GM23248 (cell line): ENCODE results near the gene RAF1. TPM values are rescaled to one million over a fixed set of nuclear protein-coding genes. Genes with fewer than 3 reads are reported as not detected.

Experiments
- DNase-seq: peaks from one replicate; pipeline ENCODE4 v3.0.0-alpha.2; 2015
- H2AFZ ChIP-seq: fragments of 200-600 bp; sonication (generic); 2 replicates; pipeline ENCODE4 v1.6.1; 2016; ENCODE audit warnings: antibody characterized with exemption
- H3F3A ChIP-seq: fragments of 200-600 bp; sonication (generic); 2 replicates; pipeline ENCODE4 v1.6.1; 2016; ENCODE audit warnings: mild to moderate bottlenecking, antibody characterized with exemption, mixed run types; ENCODE audit not compliant: insufficient read depth
- H3K27ac ChIP-seq: fragments of 200-600 bp; sonication (generic); 2 replicates; pipeline ENCODE4 v1.5.1; 2016; ENCODE audit warnings: mild to moderate bottlenecking
- H3K27me3 ChIP-seq: fragments of 200-600 bp; sonication (generic); replicated peaks from 2 replicates; pipeline ENCODE4 v1.6.1; 2016; ENCODE audit warnings: mild to moderate bottlenecking; ENCODE audit not compliant: insufficient read depth
- H3K36me3 ChIP-seq: fragments of 200-600 bp; sonication (generic); 2 replicates; pipeline ENCODE4 v1.6.1; 2016; ENCODE audit warnings: low read depth, mild to moderate bottlenecking
- H3K4me1 ChIP-seq: fragments of 200-600 bp; sonication (generic); 2 replicates; pipeline ENCODE4 v1.6.1; 2016; ENCODE audit warnings: mild to moderate bottlenecking; ENCODE audit not compliant: insufficient read depth
- H3K4me2 ChIP-seq: fragments of 200-600 bp; sonication (generic); one replicate; pipeline ENCODE4 v1.6.1; 2016; ENCODE audit warnings: mild to moderate bottlenecking; ENCODE audit not compliant: unreplicated experiment
- H3K4me3 ChIP-seq: fragments of 200-600 bp; sonication (generic); 2 replicates; pipeline ENCODE4 v1.5.1; 2016; ENCODE audit warnings: mild to moderate bottlenecking
- H3K79me2 ChIP-seq: fragments of 200-600 bp; sonication (generic); 2 replicates; pipeline ENCODE4 v1.6.1; 2016; ENCODE audit warnings: mild to moderate bottlenecking; ENCODE audit not compliant: insufficient read depth
- H3K9ac ChIP-seq: fragments of 200-600 bp; sonication (generic); 2 replicates; pipeline ENCODE4 v1.6.1; 2016; ENCODE audit warnings: mild to moderate bottlenecking
- H3K9me2 ChIP-seq: fragments of 200-600 bp; sonication (generic); 2 replicates; pipeline ENCODE4 v1.6.1; 2016; ENCODE audit warnings: mixed run types, mild to moderate bottlenecking, moderate library complexity; ENCODE audit not compliant: insufficient read depth
- H3K9me3 ChIP-seq: fragments of 200-600 bp; sonication (generic); one replicate; pipeline ENCODE4 v1.6.1; 2017; ENCODE audit warnings: low read depth
- H4K20me1 ChIP-seq: fragments of 200-600 bp; sonication (generic); 2 replicates; pipeline ENCODE4 v1.6.0; 2016; ENCODE audit not compliant: insufficient read depth
- EZH2 ChIP-seq: fragments of 200-600 bp; sonication (generic); IDR thresholded peaks from 2 replicates; pipeline ENCODE4 v1.6.1; 2018; ENCODE audit warnings: antibody characterized with exemption, mild to moderate bottlenecking; ENCODE audit not compliant: insufficient read depth, poor library complexity, severe bottlenecking
- EZH2phosphoT487 ChIP-seq: fragments of 200-600 bp; sonication (generic); IDR thresholded peaks from 2 replicates; pipeline ENCODE4 v1.6.1; 2018; ENCODE audit warnings: antibody characterized with exemption, moderate library complexity, mild to moderate bottlenecking, low read depth; ENCODE audit not compliant: insufficient read depth
- WGBS, 2 experiments: methylation state at CpG; one replicate each; pipeline ENCODE4 v1.1.6; 2015 to 2017; ENCODE audit warnings: low lambda C conversion rate in 2 of 2, low coverage in 1 of 2; ENCODE audit errors: missing lambda C conversion rate in 2 of 2; 5-methylcytosine and 5-hydroxymethylcytosine counted together
- in situ Hi-C: fragments of 300-500 bp; cut with MboI; formaldehyde crosslinking; loops from 2 replicates; pipeline ENCODE4 v1.15.0; 2020
- polyA plus RNA-seq: library from polyadenylated mRNA; unstranded; fragments of >200 nt; fragmentation: Nextera tagmentation; extraction: Ambion mirVana; gene quantifications from 2 replicates; pipeline ENCODE4 v1.2.1, GENCODE V29; 2016
- total RNA-seq: library from RNA; depleted of rRNA; stranded (reverse); fragments of >200 nt; shearing (Covaris generic); gene quantifications from 2 replicates; pipeline ENCODE4 v1.2.3, GENCODE V29; 2014

Gene RAF1
- total and polyA plus RNA-seq, 2 experiments from 2014 or later: 57.3 to 87.4 TPM

- 83 to 86% methylated on average over 4 of the region's 4 CpGs for WGBS, 2 experiments
Measured at GRCh38 chr3:12558706-12559105, 105.2 kb downstream of the RAF1 start.

DNA sequence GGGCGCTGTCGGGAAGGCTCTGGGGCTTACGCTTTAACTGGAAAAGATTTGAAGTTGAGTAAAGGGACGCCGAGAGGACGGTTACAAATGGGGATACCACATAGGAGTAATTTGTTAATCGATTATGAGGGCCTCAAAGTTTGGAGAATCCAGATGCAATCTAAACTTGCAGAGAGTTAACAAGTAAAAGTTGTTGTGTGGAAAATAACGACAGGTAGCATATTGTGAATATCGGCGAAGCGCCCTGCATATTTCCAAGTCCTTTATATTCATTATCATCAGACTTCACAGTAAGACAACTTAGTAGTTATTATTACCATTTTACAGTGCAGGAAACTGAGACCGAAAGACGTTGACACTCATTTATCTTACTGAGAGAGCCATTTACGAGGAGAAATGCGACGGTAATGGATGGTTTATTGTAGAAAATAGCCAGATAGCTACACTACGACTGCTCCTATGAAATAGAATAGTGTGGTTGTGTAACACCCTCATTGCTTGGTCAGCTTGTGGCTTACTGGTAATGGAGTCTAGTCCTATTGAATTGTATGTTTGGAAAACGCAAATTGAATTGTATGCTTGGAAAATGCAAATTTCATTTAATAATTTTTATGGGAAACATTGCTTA is 106.3 kb downstream of the RAF1 start:
- WGBS, 2 experiments: 1% methylated on average over 18 of the region's 18 CpGs
- Histone ChIP-seq H3K36me3 (no peaks in the 10 kb centered on the region), H3K27ac (peak overlapping the region; percentile 95), H3K4me1 (peaks cover 20% of the 10 kb centered on the region), H3F3A (peaks cover 23% of the 10 kb centered on the region), H3K27me3 (no peaks in the 10 kb centered on the region), H3K79me2 (peaks cover 53% of the 10 kb centered on the region), H3K4me3 (peak overlapping the region; percentile 86), H3K9ac (peak overlapping the region; percentile 93), H3K9me2 (no peaks in the 10 kb centered on the region), H2AFZ (peak overlapping the region; percentile 97), H3K4me2 (peak overlapping the region; percentile 98), H3K9me3 (no peaks in the 10 kb centered on the region), H4K20me1 (peaks cover 17% of the 10 kb centered on the region; the same call in 1 of the 2 replicates)
- TF ChIP-seq EZH2 (no peak), EZH2phosphoT487 (no peak)
- in situ Hi-C loops: no loop called here
- peak; percentile 76 for DNase-seq

More at GRCh38 chr3:12558706-12559105, 105.2 kb downstream of the RAF1 start:
- no peaks in the 10 kb centered on the region for H3K36me3 ChIP-seq
- peaks cover 23% of the 10 kb centered on the region for H3F3A ChIP-seq
- TF ChIP-seq EZH2 (no peak), EZH2phosphoT487 (no peak)
- H3K79me2 ChIP-seq: peaks cover 64% of the 10 kb centered on the region
- H3K4me2 ChIP-seq: peak overlapping the region; percentile 98
- H3K27me3 ChIP-seq: no peaks in the 10 kb centered on the region
- peak overlapping the region; percentile 93 for H3K9ac ChIP-seq
- peaks cover 27% of the 10 kb centered on the region for H3K4me1 ChIP-seq
- peak overlapping the region; percentile 86 for H3K4me3 ChIP-seq
- no peak for DNase-seq
- H4K20me1 ChIP-seq: peaks cover 17% of the 10 kb centered on the region; the same call in 1 of the 2 replicates
- in situ Hi-C loops: no loop called here
- no peaks in the 10 kb centered on the region for H3K9me2 ChIP-seq
- no peaks in the 10 kb centered on the region for H3K9me3 ChIP-seq
- peak overlapping the region; percentile 95; the same call in 1 of the 2 replicates for H3K27ac ChIP-seq
- H2AFZ ChIP-seq: no peak overlapping the region

- peaks cover 46% of the 10 kb centered on the region for H3K79me2 ChIP-seq
- TF ChIP-seq EZH2phosphoT487 (no peak), EZH2 (no peak)
- peaks cover 17% of the 10 kb centered on the region; the same call in 1 of the 2 replicates for H4K20me1 ChIP-seq
- peaks cover 20% of the 10 kb centered on the region for H3K4me1 ChIP-seq
- H3K36me3 ChIP-seq: no peaks in the 10 kb centered on the region
- H3K4me3 ChIP-seq: peak within 1 kb of the TSS; percentile 86
- peak within 1 kb of the TSS; percentile 98 for H3K4me2 ChIP-seq
- H3K27me3 ChIP-seq: no peaks in the 10 kb centered on the region
- 1% methylated on average over 64 to 73 of the region's 77 CpGs for WGBS, 2 experiments
- no peaks in the 10 kb centered on the region for H3K9me2 ChIP-seq
- H3F3A ChIP-seq: peaks cover 23% of the 10 kb centered on the region
- no peaks in the 10 kb centered on the region for H3K9me3 ChIP-seq
- H3K9ac ChIP-seq: peak within 1 kb of the TSS; percentile 93
- H3K27ac ChIP-seq: peak within 1 kb of the TSS; percentile 95
- DNase-seq: peak; percentile 93
- H2AFZ ChIP-seq: peak within 1 kb of the TSS; percentile 97
- in situ Hi-C loops: no loop called here
Measured at GRCh38 chr3:12556690-12557472, 107.0 kb downstream of the RAF1 start, which contains the start of gene MKRN2. TSS of gene MKRN2 (plus strand) at chr3:12557087. CDS start at chr3:12557151, 64 bp downstream.

DNA sequence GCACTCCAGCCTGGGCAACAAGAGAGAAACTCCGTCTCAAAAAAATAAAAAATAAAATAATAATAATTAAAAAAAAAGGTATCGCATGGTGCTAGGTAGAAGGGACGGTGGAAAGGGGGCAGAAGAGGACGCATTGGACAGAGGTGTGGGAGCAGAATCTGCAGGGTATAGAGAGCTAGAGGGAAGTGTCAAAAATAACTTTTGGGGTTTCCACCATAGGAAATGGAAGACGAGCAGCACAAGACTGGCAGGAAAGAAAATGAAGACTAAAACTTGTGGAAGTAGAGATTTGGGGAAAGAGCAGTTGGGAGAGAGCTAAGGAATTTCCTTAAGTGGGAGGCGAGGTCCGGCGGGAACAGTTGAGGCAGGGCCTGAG is 107.6 kb downstream of the RAF1 start:
- H3K4me1 ChIP-seq: peaks cover 20% of the 10 kb centered on the region
- in situ Hi-C loops: no loop called here
- H3K9me2 ChIP-seq: no peaks in the 10 kb centered on the region
- peak overlapping the region; percentile 86 for H3K4me3 ChIP-seq
- H2AFZ ChIP-seq: peak overlapping the region; percentile 97
- DNase-seq: no peak
- H3K27me3 ChIP-seq: no peaks in the 10 kb centered on the region
- no peak for TF ChIP-seq EZH2
- no peak for TF ChIP-seq EZH2phosphoT487
- H3K79me2 ChIP-seq: peaks cover 40% of the 10 kb centered on the region
- no peaks in the 10 kb centered on the region for H3K9me3 ChIP-seq
- H3K36me3 ChIP-seq: no peaks in the 10 kb centered on the region
- H3K9ac ChIP-seq: peak overlapping the region; percentile 93
- peak overlapping the region; percentile 95 for H3K27ac ChIP-seq
- peak overlapping the region; percentile 98 for H3K4me2 ChIP-seq
- peaks cover 23% of the 10 kb centered on the region for H3F3A ChIP-seq
- WGBS, 2 experiments: 1 to 4% methylated on average over 8 of the region's 8 CpGs
- H4K20me1 ChIP-seq: peaks cover 15% of the 10 kb centered on the region; the same call in 1 of the 2 replicates
